ENCODE data around the gene TTC7B.

Gene TTC7B

GRCh38 chr14:90600619-90601018 lies 215.6 kb downstream of the TTC7B start:
- TF ChIP-seq EZH2phosphoT487 (conservative IDR thresholded peaks at IDR 0.05; ENCODE audit: low read length) (no peak), CTCF (IDR thresholded peaks at IDR 0.05; ENCODE audit: insufficient read depth, low read length, poor library complexity, severe bottlenecking) (no peak)
- Histone ChIP-seq H3K4me2 (ENCODE audit: low read depth, low read length, poor library complexity, severe bottlenecking) (no peak overlapping the region), H3K27me3 (ENCODE audit: low read length) (no peaks in the 10 kb centered on the region), H3K4me3 (ENCODE audit: insufficient read depth, low read length, poor library complexity, severe bottlenecking) (no peak overlapping the region), H3K9ac (ENCODE audit: low read length) (no peak overlapping the region), H3K36me3 (ENCODE audit: low read length) (no peaks in the 10 kb centered on the region), H2AFZ (ENCODE audit: low read depth, low read length, severe bottlenecking) (no peak overlapping the region), H4K20me1 (ENCODE audit: low read depth, low read length) (no peaks in the 10 kb centered on the region), H3K27ac (ENCODE audit: low read depth, low read length) (no peak overlapping the region), H3K9me2 (replicated peaks; ENCODE audit: insufficient read depth, low read length) (no peaks in the 10 kb centered on the region), H3K79me2 (ENCODE audit: insufficient read depth, low read length) (no peaks in the 10 kb centered on the region), H3K9me3 (ENCODE audit: insufficient read depth, low read length) (no peaks in the 10 kb centered on the region), H3F3A (ENCODE audit: insufficient read depth) (no peaks in the 10 kb centered on the region)

- no peaks in the 10 kb centered on the region for H3K36me3 ChIP-seq (ENCODE audit: low read length)
- H3K27me3 ChIP-seq (ENCODE audit: low read length), result no peaks in the 10 kb centered on the region
- no peak overlapping the region for H2AFZ ChIP-seq (ENCODE audit: low read depth, low read length, severe bottlenecking)
- H3K9me3 ChIP-seq (ENCODE audit: insufficient read depth, low read length), result no peaks in the 10 kb centered on the region
- H4K20me1 ChIP-seq (ENCODE audit: low read depth, low read length), result no peaks in the 10 kb centered on the region
- TF ChIP-seq EZH2phosphoT487 (conservative IDR thresholded peaks at IDR 0.05; ENCODE audit: low read length) (no peak), CTCF (IDR thresholded peaks at IDR 0.05; ENCODE audit: insufficient read depth, low read length, poor library complexity, severe bottlenecking) (no peak)
- H3K79me2 ChIP-seq (ENCODE audit: insufficient read depth, low read length), result no peaks in the 10 kb centered on the region
- H3K4me3 ChIP-seq (ENCODE audit: insufficient read depth, low read length, poor library complexity, severe bottlenecking), result no peak overlapping the region
- no peak overlapping the region for H3K4me2 ChIP-seq (ENCODE audit: low read depth, low read length, poor library complexity, severe bottlenecking)
- H3F3A ChIP-seq (ENCODE audit: insufficient read depth), result no peaks in the 10 kb centered on the region
- no peaks in the 10 kb centered on the region for H3K9me2 ChIP-seq (replicated peaks; ENCODE audit: insufficient read depth, low read length)
- H3K9ac ChIP-seq (ENCODE audit: low read length), result no peak overlapping the region
- no peak overlapping the region for H3K27ac ChIP-seq (ENCODE audit: low read depth, low read length)
Measured at GRCh38 chr14:90599748-90600507, 216.3 kb downstream of the TTC7B start.

GRCh38 chr14:90599339-90599738 lies 216.9 kb downstream of the TTC7B start:
- H3K27ac ChIP-seq (ENCODE audit: low read depth, low read length), result no peak overlapping the region
- H3K36me3 ChIP-seq (ENCODE audit: low read length), result no peaks in the 10 kb centered on the region
- H3K9me3 ChIP-seq (ENCODE audit: insufficient read depth, low read length), result no peaks in the 10 kb centered on the region
- TF ChIP-seq CTCF (IDR thresholded peaks at IDR 0.05; ENCODE audit: insufficient read depth, low read length, poor library complexity, severe bottlenecking) (no peak), EZH2phosphoT487 (conservative IDR thresholded peaks at IDR 0.05; ENCODE audit: low read length) (no peak)
- H3K9me2 ChIP-seq (replicated peaks; ENCODE audit: insufficient read depth, low read length), result no peaks in the 10 kb centered on the region
- H2AFZ ChIP-seq (ENCODE audit: low read depth, low read length, severe bottlenecking), result no peak overlapping the region
- H3K4me2 ChIP-seq (ENCODE audit: low read depth, low read length, poor library complexity, severe bottlenecking), result no peak overlapping the region
- H3K79me2 ChIP-seq (ENCODE audit: insufficient read depth, low read length), result no peaks in the 10 kb centered on the region
- no peak overlapping the region for H3K4me3 ChIP-seq (ENCODE audit: insufficient read depth, low read length, poor library complexity, severe bottlenecking)
- no peaks in the 10 kb centered on the region for H4K20me1 ChIP-seq (ENCODE audit: low read depth, low read length)
- H3F3A ChIP-seq (ENCODE audit: insufficient read depth), result no peaks in the 10 kb centered on the region
- no peaks in the 10 kb centered on the region for H3K27me3 ChIP-seq (ENCODE audit: low read length)
- H3K9ac ChIP-seq (ENCODE audit: low read length), result no peak overlapping the region

All from SU-DHL-6 (cell line).